Panc1 (cell line): Measurements from ENCODE around the gene NFIB. TPM values are rescaled to one million over a fixed set of nuclear protein-coding genes. Genes with fewer than 3 reads are reported as not detected.
A peak's percentile ranks its signal among the peaks of the same experiment; 100 is the strongest.

ENCODE experiments used
- ATAC-seq: fragments of 200-7000 bp; cut with Tn5 transposase; 2 replicates; pipeline ENCODE4 v1.9.1; 2020; ENCODE audit warnings: mild to moderate bottlenecking, moderate library complexity
- BruUV-seq: library from RNA; stranded (reverse); fragments of 400-500 nt; replicated peaks from 2 replicates; lab custom pipeline; 2021; lab: Mats Ljungman, UMichigan
- CTCF ChIA-PET: fragments of 300-600 bp; sonication (Branson Sonifier 250); formaldehyde crosslinking; loops from one replicate; lab custom pipeline; 2022; ENCODE audit warnings: antibody characterized with exemption; lab: Charles Lee
- POLR2A ChIA-PET: fragments of 300-600 bp; sonication (Branson Sonifier 250); formaldehyde crosslinking; loops from one replicate; lab custom pipeline; 2022; ENCODE audit warnings: antibody characterized with exemption; lab: Charles Lee
- DNase-seq: peaks from one replicate; pipeline ENCODE4 v3.0.0-alpha.2; 2010; ENCODE audit warnings: low read depth, low spot score
- H3K27ac ChIP-seq: 2 replicates; pipeline ENCODE4 v1.5.1; 2011; ENCODE audit warnings: mild to moderate bottlenecking, low read length, inconsistent platforms
- H3K27me3 ChIP-seq: fragments of 200-500 bp; sonication (Bioruptor generic); 2 replicates; pipeline ENCODE4 v1.6.0; 2014; ENCODE audit warnings: low read length, inconsistent platforms; ENCODE audit not compliant: control insufficient read depth, insufficient read depth
- H3K36me3 ChIP-seq: fragments of 200-500 bp; sonication (Bioruptor generic); 2 replicates; pipeline ENCODE4 v1.5.1; 2014; ENCODE audit warnings: inconsistent platforms, mild to moderate bottlenecking, low read length, moderate library complexity; ENCODE audit not compliant: control insufficient read depth, insufficient read depth
- H3K4me1 ChIP-seq: 2 replicates; pipeline ENCODE4 v1.5.1; 2011; ENCODE audit warnings: inconsistent platforms, mild to moderate bottlenecking, low read length, moderate library complexity; ENCODE audit not compliant: control insufficient read depth, insufficient read depth
- H3K4me3 ChIP-seq, 2 experiments: 2 replicates each; pipeline ENCODE4 v1.5.1; 2011 to 2012; ENCODE audit warnings: low read depth in 2 of 2, low read length in 2 of 2, mild to moderate bottlenecking in 2 of 2, inconsistent platforms in 1 of 2, moderate library complexity in 1 of 2
- H3K9me3 ChIP-seq: fragments of 200-500 bp; sonication (Bioruptor generic); 2 replicates; pipeline ENCODE4 v1.5.1; 2014; ENCODE audit warnings: low read depth, mild to moderate bottlenecking, inconsistent platforms, low read length, moderate library complexity; ENCODE audit not compliant: control insufficient read depth, insufficient read depth
- CTCF ChIP-seq: fragments of 450-650 bp; IDR thresholded peaks from 2 replicates; pipeline ENCODE4 v1.5.1; 2017; ENCODE audit warnings: mild to moderate bottlenecking
- POLR2AphosphoS5 ChIP-seq: IDR thresholded peaks from 2 replicates; pipeline ENCODE4 v1.6.1; 2012; ENCODE audit warnings: mild to moderate bottlenecking, low read depth, low read length, moderate library complexity
- REST ChIP-seq, 2 experiments: IDR thresholded peaks; 2 replicates each; pipeline ENCODE4 v1.6.1; 2011 to 2012; ENCODE audit warnings: low read depth in 2 of 2, control low read depth in 1 of 2, low read length in 1 of 2, mild to moderate bottlenecking in 1 of 2, moderate library complexity in 1 of 2; ENCODE audit not compliant: insufficient read depth in 1 of 2
- SIN3A ChIP-seq: IDR thresholded peaks from 2 replicates; pipeline ENCODE4 v1.6.1; 2012; ENCODE audit warnings: low read depth, mild to moderate bottlenecking, low read length, moderate library complexity, borderline replicate concordance; ENCODE audit not compliant: insufficient read depth
- TCF7L2 ChIP-seq: IDR thresholded peaks from 2 replicates; pipeline ENCODE4 v1.6.1; 2011; ENCODE audit warnings: mild to moderate bottlenecking, low read depth, low read length, inconsistent platforms
- in situ Hi-C: cut with HindIII; loops from 2 replicates; pipeline ENCODE4 v1.10.0; 2016; ENCODE audit warnings: low sequenced_read_pairs, low pct_unique_long_range_greater_than_20kb
- intact Hi-C: fragments of 100-400 bp; cut with micrococcal nuclease; formaldehyde crosslinking; loops from one replicate; pipeline ENCODE4 v1.10.0; 2022; ENCODE audit not compliant: unreplicated experiment
- total RNA-seq: library from RNA; stranded (reverse); gene quantifications from one replicate; pipeline ENCODE4 v1.2.1, GENCODE V29; 2021; ENCODE audit not compliant: unreplicated experiment

NFIB gene
- total RNA-seq, 1 experiment from 2014 or later, result 26.7 TPM

- in situ Hi-C loops (no loop called here), intact Hi-C loops (no loop called here)
- H3K4me3 ChIP-seq, result peak overlapping the region; percentile 60 to 63
- DNase-seq (no peak), ATAC-seq (peak; percentile 76)
- CTCF ChIA-PET, result no interaction called here
- no peaks in the 10 kb centered on the region for H3K36me3 ChIP-seq
- no peaks in the 10 kb centered on the region for H3K9me3 ChIP-seq
- H3K4me1 ChIP-seq, result peaks cover 4% of the 10 kb centered on the region
- no peak for TF ChIP-seq POLR2AphosphoS5
- TF ChIP-seq TCF7L2, result no peak
- TF ChIP-seq SIN3A, result no peak
- no peak for TF ChIP-seq CTCF
- no peak for TF ChIP-seq REST (IDR thresholded peaks at IDR 0.05; ENCODE audit: insufficient read depth in 1 of 2, low read depth in 2 of 2, low read length in 1 of 2)
- H3K27ac ChIP-seq, result peak overlapping the region; percentile 84
- no peaks in the 10 kb centered on the region for H3K27me3 ChIP-seq
- no TSS peak for BruUV-seq
- POLR2A ChIA-PET, result no interaction called here
Observed at GRCh38 chr9:14314929-14315874, 1.3 kb upstream of the NFIB start.

DNA sequence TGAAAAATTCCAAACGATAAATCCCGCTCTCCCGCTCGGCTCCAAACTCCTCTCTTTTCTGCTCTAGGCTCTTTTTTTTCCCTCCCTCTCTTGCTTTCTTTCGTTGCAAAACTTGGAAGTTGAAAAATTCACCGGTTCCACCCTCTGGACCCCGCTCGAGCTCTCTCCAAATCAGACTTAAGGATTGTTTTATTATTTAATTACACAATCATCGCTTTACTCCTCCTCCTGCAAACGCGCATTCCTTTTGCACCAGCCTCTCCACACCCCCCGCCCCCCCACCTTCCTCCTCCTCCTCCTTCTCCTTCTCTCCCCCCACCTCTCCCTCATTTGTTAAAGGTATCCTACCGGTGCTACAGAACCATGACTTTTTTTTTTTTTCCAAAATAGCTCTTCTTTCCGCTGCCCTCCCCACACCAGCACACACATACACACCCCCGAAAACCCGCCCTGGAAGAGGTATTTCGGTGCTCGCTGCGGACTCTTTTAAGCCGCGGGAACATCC is 535 bp upstream of the NFIB start:
- intact Hi-C loops, result no loop called here
- H3K4me1 ChIP-seq, result peaks cover 4% of the 10 kb centered on the region
- no peaks in the 10 kb centered on the region for H3K27me3 ChIP-seq
- H3K36me3 ChIP-seq, result no peaks in the 10 kb centered on the region
- ATAC-seq, result peak; percentile 47
- DNase-seq, result no peak
- no peaks in the 10 kb centered on the region for H3K9me3 ChIP-seq
- no TSS peak for BruUV-seq
- in situ Hi-C loops, result no loop called here
- peak overlapping the region; percentile 56 to 63 for H3K4me3 ChIP-seq
- TF ChIP-seq SIN3A, result no peak
- no peak for TF ChIP-seq POLR2AphosphoS5
- no peak for TF ChIP-seq TCF7L2
- TF ChIP-seq CTCF, result no peak
- no peak for TF ChIP-seq REST (IDR thresholded peaks at IDR 0.05; ENCODE audit: insufficient read depth in 1 of 2, low read depth in 2 of 2, low read length in 1 of 2)
- peak overlapping the region; percentile 77 for H3K27ac ChIP-seq
- POLR2A ChIA-PET, result no interaction called here
- CTCF ChIA-PET, result no interaction called here
